GM19035 (cell line): ENCODE measurements around the gene ALOX5AP.

Experiments
- ATAC-seq: cut with Tn5 transposase; IDR thresholded peaks from one replicate; pipeline ENCODE4 v1.9.1; 2021; ENCODE audit not compliant: unreplicated experiment

Gene ALOX5AP

DNA sequence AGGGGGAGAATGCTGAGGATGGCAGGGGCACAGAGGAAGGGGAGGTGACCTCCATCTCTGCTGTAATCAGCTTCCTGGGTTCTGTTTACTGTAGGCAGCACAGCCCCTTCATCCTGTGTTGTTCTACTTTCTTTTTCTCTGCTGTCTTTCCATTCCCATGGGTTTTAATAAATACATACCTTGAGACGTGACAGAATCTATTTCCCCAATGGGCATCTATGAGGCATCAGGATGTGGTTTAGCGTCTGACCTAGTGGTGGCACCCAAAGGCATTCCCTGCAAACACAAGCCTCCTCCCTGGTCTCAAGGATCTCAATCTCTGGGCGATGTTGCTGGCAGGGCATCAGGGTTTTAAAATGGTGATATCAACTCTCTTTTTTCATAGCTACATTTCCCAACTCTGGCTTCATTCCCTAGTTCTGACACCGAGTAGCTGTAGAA, 60.8 kb downstream of the ALOX5AP start:
- ATAC-seq: no peak

DNA sequence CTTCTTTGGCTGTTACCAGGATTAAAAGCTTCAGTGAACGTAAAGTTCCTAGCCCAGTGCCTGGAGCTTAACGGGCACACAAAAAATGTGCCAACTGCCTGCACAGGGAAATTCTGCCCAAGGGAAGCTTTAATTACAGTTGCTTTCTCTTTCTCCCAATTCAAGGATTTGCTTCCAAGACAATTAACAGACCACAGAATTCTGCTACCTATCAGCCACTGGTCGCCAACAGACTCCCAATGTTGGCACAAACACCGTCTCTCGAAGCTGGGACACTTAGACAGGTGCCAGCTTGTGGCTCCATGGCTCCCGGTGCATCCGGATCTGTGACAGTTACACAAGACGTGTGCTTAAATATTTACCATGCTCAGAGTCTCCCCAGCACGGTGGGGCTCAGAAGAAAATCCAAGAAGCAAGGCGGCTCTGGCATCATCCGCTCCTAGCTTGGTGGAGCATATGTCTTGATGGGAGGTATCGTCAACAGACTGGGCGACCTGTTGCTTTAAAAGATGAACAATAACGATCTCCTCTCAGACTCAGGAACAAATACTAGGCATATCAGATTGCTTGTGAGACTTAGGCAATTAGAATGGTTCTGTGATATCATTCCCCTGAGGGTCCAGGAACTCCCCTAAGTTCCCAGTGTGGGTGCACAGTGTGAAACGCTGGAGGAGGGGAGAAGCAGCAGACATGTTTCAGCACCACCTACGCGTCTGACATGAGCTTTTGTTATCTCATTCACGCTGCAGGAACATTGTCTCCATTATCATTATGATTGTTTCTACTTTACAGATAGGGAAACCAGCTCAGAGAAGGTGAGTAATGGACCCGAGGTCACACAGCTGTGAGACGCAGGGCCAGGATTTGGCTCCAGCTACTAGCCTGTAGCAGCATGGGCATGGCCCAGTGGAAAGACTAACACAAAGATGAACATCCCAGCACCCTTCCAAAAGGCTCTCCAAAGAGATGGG, 61.6 kb downstream of the ALOX5AP start:
- ATAC-seq: no peak

DNA sequence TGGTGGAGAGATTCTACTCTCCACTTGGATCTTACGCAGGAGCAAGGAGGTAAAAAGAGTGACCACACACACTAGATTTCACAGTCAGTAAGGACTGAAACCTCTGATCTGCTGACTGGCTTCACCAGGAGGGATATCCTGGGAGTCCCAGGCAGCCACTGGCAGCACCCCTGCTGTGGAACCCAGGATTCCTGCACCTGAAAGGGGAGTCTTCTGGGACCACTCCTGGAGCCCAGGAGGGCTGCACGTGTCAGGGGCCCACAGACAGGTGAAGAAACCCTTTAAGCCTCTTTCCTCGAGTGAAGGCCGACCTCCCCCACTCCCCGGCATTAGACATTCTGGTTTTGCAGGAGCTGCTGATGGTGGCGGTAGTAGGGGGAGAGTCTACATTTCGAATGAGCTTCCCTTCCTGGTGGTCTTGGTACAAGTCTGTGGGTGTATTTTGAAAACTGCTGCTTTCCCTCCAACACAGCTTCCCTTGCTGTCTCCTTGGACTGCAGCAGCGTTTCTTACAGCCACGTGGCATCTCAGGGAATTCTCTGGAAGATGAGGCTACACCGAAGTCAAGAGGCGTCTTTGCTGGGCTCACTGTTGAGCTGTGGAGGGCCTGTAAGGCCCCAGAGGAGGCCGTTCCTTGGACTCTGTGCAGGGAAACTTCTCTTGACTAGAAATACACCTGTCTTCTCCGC, 62.6 kb downstream of the ALOX5AP start:
- ATAC-seq: no peak

- no peak for ATAC-seq
Observed at GRCh38 chr13:30798776-30799355, 63.5 kb downstream of the ALOX5AP start.

GRCh38 chr13:30799356-30799824, 64.0 kb downstream of the ALOX5AP start:
- no peak for ATAC-seq

DNA sequence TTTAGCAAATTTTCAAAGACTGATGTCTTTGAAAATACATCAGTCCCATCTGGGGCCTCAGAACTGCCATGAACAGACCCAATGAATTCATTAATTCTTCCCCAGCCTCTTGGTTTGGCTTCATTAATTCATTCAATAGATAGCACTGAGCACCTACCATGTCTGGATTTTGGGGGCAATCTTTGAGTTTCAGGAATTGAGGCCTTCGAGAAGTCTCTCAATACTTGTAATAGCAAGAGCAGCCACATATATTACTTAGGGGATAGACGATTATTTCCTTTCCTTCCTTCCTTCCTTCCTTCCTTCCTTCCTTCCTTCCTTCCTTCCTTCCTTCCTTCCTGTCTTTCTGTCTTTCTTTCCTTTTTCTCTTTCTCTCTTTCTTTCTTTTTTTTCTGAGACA, 64.8 kb downstream of the ALOX5AP start:
- ATAC-seq: no peak

- ATAC-seq: peak; percentile 21
Observed at GRCh38 chr13:30802501-30802900, 67.2 kb downstream of the ALOX5AP start.

- peak; percentile 90 for ATAC-seq
Observed at GRCh38 chr13:30802953-30803478, 67.7 kb downstream of the ALOX5AP start.

- ATAC-seq: no peak
Observed at GRCh38 chr13:30803749-30804148, 68.4 kb downstream of the ALOX5AP start.

DNA sequence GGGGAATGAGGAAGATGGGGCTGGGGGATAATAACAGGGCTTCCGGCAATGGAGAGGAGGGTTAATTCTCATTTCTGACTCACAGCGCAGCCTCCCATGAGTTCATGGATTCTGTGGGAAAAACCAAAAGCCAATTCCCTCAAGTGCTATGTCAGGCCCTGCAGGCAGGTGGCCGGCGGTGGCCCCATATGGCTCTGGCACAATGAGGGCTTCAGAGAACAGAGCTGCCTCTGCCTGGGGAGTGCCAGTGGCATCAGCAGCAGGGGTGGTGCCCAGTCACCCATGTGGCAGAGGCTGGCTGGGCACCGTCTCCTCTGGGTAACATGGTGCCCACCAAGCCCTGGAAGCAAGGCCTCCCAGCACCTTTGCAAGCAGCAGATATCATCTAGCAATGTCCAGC, 69.1 kb downstream of the ALOX5AP start:
- ATAC-seq: no peak

DNA sequence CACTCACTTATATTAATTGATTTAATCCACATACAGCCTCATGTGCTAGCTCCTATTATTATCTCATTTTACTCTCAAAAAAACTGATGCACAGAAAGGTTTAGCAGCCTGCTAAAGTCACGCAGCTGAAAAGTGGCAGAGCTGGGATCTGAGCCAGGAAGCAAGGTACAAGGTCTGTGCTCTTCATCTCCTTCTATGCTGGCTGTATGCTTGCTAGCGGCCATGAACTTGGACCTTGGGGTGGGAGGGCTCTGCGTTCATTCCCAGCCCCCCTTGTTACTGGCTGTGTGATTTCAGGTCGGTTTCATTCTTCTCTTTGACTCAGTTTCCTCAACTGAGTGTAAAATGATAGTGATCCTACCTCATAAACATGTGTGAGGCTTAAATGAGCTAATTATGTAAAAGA, 69.8 kb downstream of the ALOX5AP start:
- no peak for ATAC-seq

DNA sequence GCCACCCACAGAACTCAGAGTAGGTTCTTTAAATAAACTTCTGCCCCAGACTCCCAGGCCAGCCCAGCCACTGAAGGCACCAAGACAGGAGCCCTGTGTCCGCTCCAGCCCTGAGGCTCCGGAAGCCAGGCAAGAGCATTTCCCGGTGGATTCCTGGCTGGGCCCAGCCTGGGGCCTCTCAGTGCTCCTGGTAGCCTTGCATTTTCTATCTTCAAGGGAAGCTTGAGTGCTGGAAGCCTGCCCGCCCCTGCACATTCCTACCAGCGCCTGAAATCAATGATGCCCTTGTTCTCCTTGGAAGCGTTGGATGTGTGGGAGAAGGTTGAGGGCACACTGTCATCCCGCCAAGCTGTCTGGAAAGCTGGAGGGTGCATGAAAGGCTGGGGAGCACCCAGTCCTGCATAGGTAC, 70.3 kb downstream of the ALOX5AP start:
- no peak for ATAC-seq

DNA sequence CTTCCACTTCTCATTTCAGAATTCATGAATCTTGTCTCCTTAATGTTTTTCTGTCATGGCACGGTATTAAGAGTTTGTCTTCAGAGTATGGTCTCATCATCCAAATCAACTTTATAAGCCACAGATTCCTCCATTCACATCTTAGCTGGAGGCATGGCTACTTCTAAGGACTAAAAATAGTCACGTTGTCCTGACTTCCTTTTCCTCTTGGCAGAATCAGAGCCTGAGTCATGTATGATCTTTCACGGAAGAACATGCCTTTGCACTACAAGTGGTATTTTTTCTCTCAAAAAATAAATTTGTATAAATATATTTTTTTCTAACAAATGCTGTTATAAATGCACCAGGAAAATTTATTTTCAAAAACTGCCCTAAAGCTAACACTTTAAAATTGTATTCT, 71.4 kb downstream of the ALOX5AP start:
- ATAC-seq: no peak

GRCh38 chr13:30807392-30807791, 72.0 kb downstream of the ALOX5AP start:
- no peak for ATAC-seq

GRCh38 chr13:30808600-30808999, 73.3 kb downstream of the ALOX5AP start:
- ATAC-seq: no peak

DNA sequence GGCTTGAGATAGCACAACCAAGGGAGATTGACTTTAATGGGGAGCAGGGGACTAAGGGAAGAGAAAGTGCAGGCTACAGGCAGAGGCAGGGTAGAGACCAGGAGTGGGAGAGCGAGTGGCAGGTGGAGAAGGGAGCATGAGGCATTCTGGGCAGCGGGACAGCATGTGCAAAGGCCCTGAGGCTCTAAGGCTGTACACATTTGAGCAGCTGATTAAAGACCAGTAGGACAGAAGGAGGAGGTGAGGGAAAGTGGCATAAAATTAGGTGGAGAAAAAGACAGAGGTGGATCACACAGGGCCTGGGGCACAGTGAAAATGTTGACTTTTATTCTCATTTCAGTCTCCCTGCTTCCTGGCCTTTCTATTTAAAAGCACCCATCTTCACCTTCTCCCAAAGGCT, 74.4 kb downstream of the ALOX5AP start:
- no peak for ATAC-seq

DNA sequence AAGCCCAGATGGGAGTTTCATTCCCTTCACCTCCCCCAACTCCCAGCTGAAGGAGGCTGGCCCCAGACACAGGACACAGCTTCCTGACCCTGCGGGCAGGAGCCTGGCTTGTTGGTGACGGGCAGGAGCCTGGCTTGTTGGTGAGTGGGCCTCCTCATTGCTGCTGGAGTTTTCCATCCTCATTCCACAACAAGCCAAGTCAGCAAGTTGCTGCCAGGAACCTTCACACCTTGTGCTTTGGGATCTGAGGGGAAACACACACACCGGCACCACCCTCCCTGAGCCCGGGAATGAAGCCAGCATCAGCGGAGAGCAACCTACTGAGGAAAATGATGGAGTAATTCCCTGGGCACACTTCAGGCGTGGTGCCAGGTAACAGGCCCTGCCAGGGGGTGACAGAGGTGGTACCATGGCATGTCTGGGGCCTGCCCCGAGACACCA, 74.9 kb downstream of the ALOX5AP start:
- no peak for ATAC-seq

DNA sequence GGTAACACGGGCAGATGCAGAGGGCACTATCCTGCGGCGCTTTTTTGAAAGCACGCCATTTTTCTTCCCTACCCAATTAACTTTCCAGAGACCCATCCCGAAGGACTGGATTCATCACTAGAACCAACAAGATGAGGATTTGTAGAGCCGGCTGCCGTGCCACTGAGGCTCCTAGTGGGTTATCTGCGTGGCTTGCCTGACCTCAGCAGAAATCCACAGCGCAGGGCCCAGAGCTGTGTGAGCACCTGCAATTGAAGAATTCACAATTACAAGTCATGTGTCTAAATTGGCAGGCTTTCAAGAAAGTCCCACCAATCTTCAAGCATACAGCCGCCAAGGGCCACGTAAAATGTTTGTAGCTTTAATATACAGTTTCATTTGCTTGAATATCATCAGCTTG, 75.5 kb downstream of the ALOX5AP start:
- ATAC-seq: no peak
